ENCODE data around the gene STX12.
"Not testable (repeated sequence)": the region's sequence is repeated elsewhere in the genome, so short reads cannot be mapped to it uniquely, and the experiment has no call there.

STX12 gene

DNA sequence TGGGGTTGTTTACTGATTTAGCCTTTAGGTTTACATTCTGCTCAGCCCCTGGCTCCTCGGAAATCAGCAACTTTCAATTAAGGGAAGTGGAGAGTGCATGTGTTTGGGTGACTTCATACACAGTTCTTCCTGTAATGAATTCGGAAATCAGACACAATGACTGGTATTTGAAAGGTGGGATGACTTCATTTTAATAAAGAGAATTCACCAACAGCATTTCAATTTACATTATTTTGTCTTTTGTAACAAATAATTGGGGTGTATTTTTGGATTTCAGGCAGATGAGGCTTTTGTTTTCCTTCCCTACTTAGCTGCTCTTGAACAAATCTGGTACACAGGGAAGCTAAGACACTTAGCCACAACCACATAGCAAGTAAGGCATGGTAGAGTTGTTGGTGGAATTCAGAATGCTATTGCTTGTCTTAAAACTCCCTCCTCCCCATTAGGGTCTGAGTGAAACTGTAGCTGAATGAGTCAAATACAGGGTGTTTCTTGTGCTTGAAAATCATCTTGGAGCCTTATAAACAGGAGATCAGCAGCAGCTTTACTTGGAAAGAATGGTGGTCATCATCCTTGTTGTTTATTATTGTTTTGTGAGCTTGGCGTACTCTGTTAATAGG lies 917 bp downstream of the STX12 start:
- peak overlapping the region; percentile 86 for H3K4me2 ChIP-seq (ENCODE audit: low read depth, low read length, poor library complexity, severe bottlenecking)
- peaks cover 44% of the 10 kb centered on the region for H3K79me2 ChIP-seq (ENCODE audit: insufficient read depth, low read length)
- TF ChIP-seq, protein P1, sequence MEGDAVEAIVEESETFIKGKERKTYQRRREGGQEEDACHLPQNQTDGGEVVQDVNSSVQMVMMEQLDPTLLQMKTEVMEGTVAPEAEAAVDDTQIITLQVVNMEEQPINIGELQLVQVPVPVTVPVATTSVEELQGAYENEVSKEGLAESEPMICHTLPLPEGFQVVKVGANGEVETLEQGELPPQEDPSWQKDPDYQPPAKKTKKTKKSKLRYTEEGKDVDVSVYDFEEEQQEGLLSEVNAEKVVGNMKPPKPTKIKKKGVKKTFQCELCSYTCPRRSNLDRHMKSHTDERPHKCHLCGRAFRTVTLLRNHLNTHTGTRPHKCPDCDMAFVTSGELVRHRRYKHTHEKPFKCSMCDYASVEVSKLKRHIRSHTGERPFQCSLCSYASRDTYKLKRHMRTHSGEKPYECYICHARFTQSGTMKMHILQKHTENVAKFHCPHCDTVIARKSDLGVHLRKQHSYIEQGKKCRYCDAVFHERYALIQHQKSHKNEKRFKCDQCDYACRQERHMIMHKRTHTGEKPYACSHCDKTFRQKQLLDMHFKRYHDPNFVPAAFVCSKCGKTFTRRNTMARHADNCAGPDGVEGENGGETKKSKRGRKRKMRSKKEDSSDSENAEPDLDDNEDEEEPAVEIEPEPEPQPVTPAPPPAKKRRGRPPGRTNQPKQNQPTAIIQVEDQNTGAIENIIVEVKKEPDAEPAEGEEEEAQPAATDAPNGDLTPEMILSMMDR (conservative IDR thresholded peaks at IDR 0.05; ENCODE audit: low read length), result no peak
- no peak for TF ChIP-seq EZH2phosphoT487 (IDR thresholded peaks at IDR 0.05; ENCODE audit: borderline replicate concordance)
- peak overlapping the region; percentile 95 for H3K4me3 ChIP-seq (ENCODE audit: low read length, poor library complexity, severe bottlenecking)
- no peaks in the 10 kb centered on the region for H3K36me3 ChIP-seq (ENCODE audit: insufficient read depth, low read length)
- peak overlapping the region; percentile 89 for H2AFZ ChIP-seq (ENCODE audit: low read length)
- H3F3A ChIP-seq (ENCODE audit: low read depth), result peaks cover 3% of the 10 kb centered on the region; the same call in 1 of the 2 replicates
- peaks cover 27% of the 10 kb centered on the region for H3K4me1 ChIP-seq (ENCODE audit: insufficient read depth, low read length, poor library complexity, severe bottlenecking)
- no peaks in the 10 kb centered on the region for H3K9me2 ChIP-seq (replicated peaks; ENCODE audit: low read depth, low read length)
- H3K27me3 ChIP-seq (ENCODE audit: insufficient read depth, low read length, poor library complexity, severe bottlenecking), result no peaks in the 10 kb centered on the region
- H4K20me1 ChIP-seq (ENCODE audit: insufficient read depth, low read length, poor library complexity, severe bottlenecking), result peaks cover 14% of the 10 kb centered on the region
- peak overlapping the region; percentile 86 for H3K9ac ChIP-seq (ENCODE audit: low read depth, low read length, poor library complexity, severe bottlenecking)
- H3K9me3 ChIP-seq (ENCODE audit: insufficient read depth, low read depth, low read length), result no peaks in the 10 kb centered on the region

GRCh38 chr1:27774654-27775053 lies 1.6 kb downstream of the STX12 start:
- no peaks in the 10 kb centered on the region for H3K27me3 ChIP-seq (ENCODE audit: insufficient read depth, low read length, poor library complexity, severe bottlenecking)
- peak overlapping the region; percentile 95 for H3K4me3 ChIP-seq (ENCODE audit: low read length, poor library complexity, severe bottlenecking)
- H3F3A ChIP-seq (ENCODE audit: low read depth), result peaks cover 3% of the 10 kb centered on the region; the same call in 1 of the 2 replicates
- peaks cover 14% of the 10 kb centered on the region for H4K20me1 ChIP-seq (ENCODE audit: insufficient read depth, low read length, poor library complexity, severe bottlenecking)
- no peaks in the 10 kb centered on the region for H3K9me2 ChIP-seq (replicated peaks; ENCODE audit: low read depth, low read length)
- peaks cover 44% of the 10 kb centered on the region for H3K79me2 ChIP-seq (ENCODE audit: insufficient read depth, low read length)
- no peak overlapping the region for H2AFZ ChIP-seq (ENCODE audit: low read length)
- TF ChIP-seq, protein P1 (conservative IDR thresholded peaks at IDR 0.05; ENCODE audit: low read length), result no peak
- TF ChIP-seq EZH2phosphoT487 (IDR thresholded peaks at IDR 0.05; ENCODE audit: borderline replicate concordance), result no peak
- no peaks in the 10 kb centered on the region for H3K9me3 ChIP-seq (ENCODE audit: insufficient read depth, low read depth, low read length)
- H3K4me2 ChIP-seq (ENCODE audit: low read depth, low read length, poor library complexity, severe bottlenecking), result peak overlapping the region; percentile 86
- H3K36me3 ChIP-seq (ENCODE audit: insufficient read depth, low read length), result no peaks in the 10 kb centered on the region
- peaks cover 27% of the 10 kb centered on the region for H3K4me1 ChIP-seq (ENCODE audit: insufficient read depth, low read length, poor library complexity, severe bottlenecking)
- peak overlapping the region; percentile 86 for H3K9ac ChIP-seq (ENCODE audit: low read depth, low read length, poor library complexity, severe bottlenecking)

DNA sequence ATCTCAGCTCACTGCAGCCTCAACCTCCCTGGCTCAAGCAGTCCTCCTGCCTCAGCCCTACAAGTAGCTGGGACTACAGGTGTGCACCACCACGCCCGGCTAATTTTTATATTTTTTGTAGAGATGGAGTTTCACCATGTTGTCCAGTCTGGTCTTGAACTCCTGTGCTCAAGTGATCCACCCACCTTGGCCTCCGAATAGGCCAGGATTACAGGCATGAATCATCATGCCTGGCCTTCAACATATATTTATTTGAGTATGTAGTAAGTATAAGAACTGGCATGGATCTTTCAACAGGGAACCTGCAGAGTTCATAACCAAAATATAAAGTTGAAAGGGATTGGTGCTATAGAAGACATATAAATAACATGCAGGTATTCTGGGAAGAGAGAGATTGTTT lies 2.3 kb downstream of the STX12 start:
- Histone ChIP-seq H4K20me1 (ENCODE audit: insufficient read depth, low read length, poor library complexity, severe bottlenecking) (peaks cover 14% of the 10 kb centered on the region), H3K79me2 (ENCODE audit: insufficient read depth, low read length) (peaks cover 44% of the 10 kb centered on the region), H3K4me1 (ENCODE audit: insufficient read depth, low read length, poor library complexity, severe bottlenecking) (peaks cover 27% of the 10 kb centered on the region), H3K9ac (ENCODE audit: low read depth, low read length, poor library complexity, severe bottlenecking) (peak overlapping the region; percentile 86), H3K4me2 (ENCODE audit: low read depth, low read length, poor library complexity, severe bottlenecking) (peak overlapping the region; percentile 41)
- H2AFZ ChIP-seq (ENCODE audit: low read length); H3K36me3 ChIP-seq (ENCODE audit: insufficient read depth, low read length); H3K9me3 ChIP-seq (ENCODE audit: insufficient read depth, low read depth, low read length); H3K27me3 ChIP-seq (ENCODE audit: insufficient read depth, low read length, poor library complexity, severe bottlenecking); H3K4me3 ChIP-seq (ENCODE audit: low read length, poor library complexity, severe bottlenecking); H3K9me2 ChIP-seq (replicated peaks; ENCODE audit: low read depth, low read length); H3F3A ChIP-seq (ENCODE audit: low read depth): not testable (repeated sequence)

DNA sequence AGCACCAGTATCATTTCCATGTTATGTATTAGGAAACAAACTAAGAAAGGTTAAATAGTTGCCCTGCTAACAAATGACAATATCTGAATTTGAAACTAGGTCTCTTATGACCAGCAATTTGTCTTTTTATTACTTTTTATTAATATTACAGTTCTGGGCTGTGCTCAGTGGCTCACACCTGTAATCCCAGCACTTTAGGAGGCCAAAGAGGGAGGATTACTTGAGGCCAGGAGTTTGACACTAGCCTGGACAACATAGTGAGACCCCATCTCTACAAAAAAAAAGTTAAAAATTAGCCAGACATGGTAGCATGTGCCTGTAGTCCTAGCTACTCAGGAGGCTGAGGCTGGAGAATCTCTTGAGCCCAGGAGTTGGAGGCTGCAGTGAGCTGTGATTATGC lies 3.3 kb downstream of the STX12 start:
- not testable (repeated sequence) for H3K4me3 ChIP-seq (ENCODE audit: low read length, poor library complexity, severe bottlenecking); H3K27me3 ChIP-seq (ENCODE audit: insufficient read depth, low read length, poor library complexity, severe bottlenecking); H3F3A ChIP-seq (ENCODE audit: low read depth); H3K4me2 ChIP-seq (ENCODE audit: low read depth, low read length, poor library complexity, severe bottlenecking); H3K9me3 ChIP-seq (ENCODE audit: insufficient read depth, low read depth, low read length); H2AFZ ChIP-seq (ENCODE audit: low read length); H3K9ac ChIP-seq (ENCODE audit: low read depth, low read length, poor library complexity, severe bottlenecking); H3K9me2 ChIP-seq (replicated peaks; ENCODE audit: low read depth, low read length); H3K36me3 ChIP-seq (ENCODE audit: insufficient read depth, low read length)
- H4K20me1 ChIP-seq (ENCODE audit: insufficient read depth, low read length, poor library complexity, severe bottlenecking), result peaks cover 14% of the 10 kb centered on the region
- H3K4me1 ChIP-seq (ENCODE audit: insufficient read depth, low read length, poor library complexity, severe bottlenecking), result peaks cover 27% of the 10 kb centered on the region
- H3K79me2 ChIP-seq (ENCODE audit: insufficient read depth, low read length), result peaks cover 44% of the 10 kb centered on the region
